Measurements from ENCODE around the gene CABP1.

The CABP1 gene

GRCh38 chr12:120639771-120640721 lies at the start of gene CABP1:
TSS of gene CABP1 (plus strand) at chr12:120640626. CDS start at chr12:120640686, 60 bp downstream.
- TF ChIP-seq CTCF (IDR thresholded peaks at IDR 0.05; ENCODE audit: low read depth, low read length): no peak; the same call in 1 of the 2 replicates
- no peak for DNase-seq (ENCODE audit: extremely low read depth, low read depth)

GRCh38 chr12:120590741-120591407 lies 49.6 kb upstream of the CABP1 start:
- no peak for TF ChIP-seq CTCF (IDR thresholded peaks at IDR 0.05; ENCODE audit: low read depth, low read length)
- DNase-seq (ENCODE audit: extremely low read depth, low read depth): no peak

- no peak for DNase-seq (ENCODE audit: extremely low read depth, low read depth)
- no peak for TF ChIP-seq CTCF (IDR thresholded peaks at IDR 0.05; ENCODE audit: low read depth, low read length)
Measured at GRCh38 chr12:120592121-120593049, 48.0 kb upstream of the CABP1 start.

GRCh38 chr12:120596901-120597300 lies 43.5 kb upstream of the CABP1 start:
- no peak for TF ChIP-seq CTCF (IDR thresholded peaks at IDR 0.05; ENCODE audit: low read depth, low read length)
- no peak for DNase-seq (ENCODE audit: extremely low read depth, low read depth)

- TF ChIP-seq CTCF (IDR thresholded peaks at IDR 0.05; ENCODE audit: low read depth, low read length): no peak
Measured at GRCh38 chr12:120597861-120598260, 42.6 kb upstream of the CABP1 start.

GRCh38 chr12:120598674-120599463 lies 41.6 kb upstream of the CABP1 start:
- no peak for TF ChIP-seq CTCF (IDR thresholded peaks at IDR 0.05; ENCODE audit: low read depth, low read length)
- no peak for DNase-seq (ENCODE audit: extremely low read depth, low read depth)

More at GRCh38 chr12:120597861-120598260, 42.6 kb upstream of the CABP1 start:
- DNase-seq (ENCODE audit: extremely low read depth, low read depth): no peak

Measured in AG09319 (cell line).